ENCODE results near the gene AREL1.

AREL1 gene

GRCh38 chr14:74637178-74637550, 75.7 kb downstream of the AREL1 start:
- no peaks in the 10 kb centered on the region for H3K36me3 Mint-ChIP-seq (ENCODE audit: low read depth)
- peaks cover 47% of the 10 kb centered on the region for H3K4me1 Mint-ChIP-seq
- no peaks in the 10 kb centered on the region for H3K9me3 Mint-ChIP-seq
- peak; percentile 25 for DNase-seq
- peaks cover 10% of the 10 kb centered on the region for H3K27me3 Mint-ChIP-seq (ENCODE audit: low read depth, poor library complexity)
- peak overlapping the region; percentile 27 for H3K4me3 Mint-ChIP-seq
- peak overlapping the region; percentile 94 for H3K27ac Mint-ChIP-seq
- TF ChIP-seq CTCF (IDR thresholded peaks at IDR 0.05): no peak

- Mint-ChIP-seq H3K9me3 (no peaks in the 10 kb centered on the region), H3K27me3 (ENCODE audit: low read depth, poor library complexity) (peaks cover 14% of the 10 kb centered on the region), H3K4me1 (peaks cover 49% of the 10 kb centered on the region), H3K36me3 (ENCODE audit: low read depth) (no peaks in the 10 kb centered on the region), H3K27ac (peak overlapping the region; percentile 94), H3K4me3 (peak overlapping the region; percentile 27)
- DNase-seq: peak; percentile 50
- TF ChIP-seq CTCF (IDR thresholded peaks at IDR 0.05): no peak
Measured at GRCh38 chr14:74636424-74637177, 76.3 kb downstream of the AREL1 start.

- H3K27me3 Mint-ChIP-seq (ENCODE audit: low read depth, poor library complexity): peaks cover 14% of the 10 kb centered on the region
- DNase-seq: no peak
- H3K4me1 Mint-ChIP-seq: peaks cover 56% of the 10 kb centered on the region
- H3K36me3 Mint-ChIP-seq (ENCODE audit: low read depth): no peaks in the 10 kb centered on the region
- no peak overlapping the region for H3K27ac Mint-ChIP-seq
- H3K4me3 Mint-ChIP-seq: no peak overlapping the region
- H3K9me3 Mint-ChIP-seq: no peaks in the 10 kb centered on the region
- no peak for TF ChIP-seq CTCF (IDR thresholded peaks at IDR 0.05)
Measured at GRCh38 chr14:74635847-74636246, 77.0 kb downstream of the AREL1 start.

GRCh38 chr14:74634964-74635363, 77.9 kb downstream of the AREL1 start:
- no peaks in the 10 kb centered on the region for H3K36me3 Mint-ChIP-seq (ENCODE audit: low read depth)
- no peak for DNase-seq
- peaks cover 12% of the 10 kb centered on the region for H3K27me3 Mint-ChIP-seq (ENCODE audit: low read depth, poor library complexity)
- no peak overlapping the region for H3K4me3 Mint-ChIP-seq
- no peaks in the 10 kb centered on the region for H3K9me3 Mint-ChIP-seq
- peaks cover 65% of the 10 kb centered on the region for H3K4me1 Mint-ChIP-seq
- no peak overlapping the region for H3K27ac Mint-ChIP-seq
- TF ChIP-seq CTCF (IDR thresholded peaks at IDR 0.05): no peak

- DNase-seq: no peak
- Mint-ChIP-seq H3K36me3 (ENCODE audit: low read depth) (no peaks in the 10 kb centered on the region), H3K4me1 (peaks cover 65% of the 10 kb centered on the region), H3K4me3 (no peak overlapping the region), H3K27me3 (ENCODE audit: low read depth, poor library complexity) (peaks cover 11% of the 10 kb centered on the region), H3K9me3 (no peaks in the 10 kb centered on the region), H3K27ac (peak overlapping the region; percentile 50)
- TF ChIP-seq CTCF (IDR thresholded peaks at IDR 0.05): no peak
Measured at GRCh38 chr14:74634481-74634880, 78.4 kb downstream of the AREL1 start.
